ENCODE measurements around the gene IGSF3.

IGSF3 gene

GRCh38 chr1:116554924-116555323 is 112.6 kb downstream of the IGSF3 start:
- no peak for DNase-seq (ENCODE audit: low spot score)

GRCh38 chr1:116553386-116554115 is 114.0 kb downstream of the IGSF3 start:
- DNase-seq (ENCODE audit: low spot score) = no peak

- no peak for DNase-seq (ENCODE audit: low spot score)
These were observed 121.1 kb downstream of the IGSF3 start for GRCh38 chr1:116546354-116546977.

- no peak for DNase-seq (ENCODE audit: low spot score)
These were observed 122.2 kb downstream of the IGSF3 start for GRCh38 chr1:116545359-116545705.

- no peak for DNase-seq (ENCODE audit: low spot score)
These were observed 122.8 kb downstream of the IGSF3 start for GRCh38 chr1:116544588-116545358.

GRCh38 chr1:116540088-116540487 is 127.4 kb downstream of the IGSF3 start:
- no peak for DNase-seq (ENCODE audit: low spot score)

- DNase-seq (ENCODE audit: low spot score) = peak; percentile 61
These were observed 129.0 kb downstream of the IGSF3 start for GRCh38 chr1:116538544-116538943.

GRCh38 chr1:116537898-116538297 is 129.6 kb downstream of the IGSF3 start:
- no peak for DNase-seq (ENCODE audit: low spot score)

GRCh38 chr1:116537040-116537831 is 130.3 kb downstream of the IGSF3 start:
- DNase-seq (ENCODE audit: low spot score) = no peak

- no peak for DNase-seq (ENCODE audit: low spot score)
These were observed 133.4 kb downstream of the IGSF3 start for GRCh38 chr1:116534014-116534739.

- DNase-seq (ENCODE audit: low spot score) = no peak
These were observed 134.1 kb downstream of the IGSF3 start for GRCh38 chr1:116533429-116533820.

- DNase-seq (ENCODE audit: low spot score) = no peak
These were observed 134.7 kb downstream of the IGSF3 start for GRCh38 chr1:116532671-116533428.

- DNase-seq (ENCODE audit: low spot score) = no peak
These were observed 135.6 kb downstream of the IGSF3 start for GRCh38 chr1:116531917-116532316.

- no peak for DNase-seq (ENCODE audit: low spot score)
These were observed 137.9 kb downstream of the IGSF3 start for GRCh38 chr1:116529681-116530080.

GRCh38 chr1:116529199-116529631 is 138.3 kb downstream of the IGSF3 start:
- no peak for DNase-seq (ENCODE audit: low spot score)

- no peak for DNase-seq (ENCODE audit: low spot score)
These were observed 139.0 kb downstream of the IGSF3 start for GRCh38 chr1:116528329-116529083.

- no peak for DNase-seq (ENCODE audit: low spot score)
These were observed 142.1 kb downstream of the IGSF3 start for GRCh38 chr1:116525440-116525839.
